CD4-positive, alpha-beta T cell (primary cell): ENCODE measurements around the gene ZFP92. TPM values are rescaled to one million over a fixed set of nuclear protein-coding genes. Genes with fewer than 3 reads are reported as not detected.
"Not testable (repeated sequence)": the region's sequence is repeated elsewhere in the genome, so short reads cannot be mapped to it uniquely, and the experiment has no call there.

Source experiments
- ATAC-seq: fragments of 200-7000 bp; cut with Tn5 transposase; one replicate; pipeline ENCODE4 v1.10.0; 2022; ENCODE audit warnings: mild to moderate bottlenecking; ENCODE audit not compliant: poor library complexity
- CTCF ChIA-PET: fragments of 350-600 bp; sonication (Branson Sonifier 250); formaldehyde crosslinking; loops from one replicate; lab custom pipeline; 2021; ENCODE audit warnings: antibody characterized with exemption, inconsistent platforms; lab: Charles Lee
- POLR2A ChIA-PET: fragments of 350-600 bp; sonication (Branson Sonifier 250); formaldehyde crosslinking; loops from one replicate; lab custom pipeline; 2021; ENCODE audit warnings: antibody characterized with exemption, inconsistent platforms; lab: Charles Lee
- DNase-seq, 14 experiments: peaks; one replicate each; pipeline ENCODE4 v3.0.0-alpha.2; 2013 to 2020; ENCODE audit warnings: mixed read lengths in 2 of 14
- H3K27ac ChIP-seq, 2 donors: one replicate each; pipeline versions ENCODE4 v1.5.1 to v1.7.0; 2013; ENCODE audit warnings: low read length in 2 of 2, low read depth in 1 of 2, mild to moderate bottlenecking in 1 of 2
- H3K27me3 ChIP-seq, 2 experiments: 1 replicate in 1 of 2; 2 replicates in 1 of 2; pipeline versions ENCODE4 v1.6.1 to v1.7.0; 2013; ENCODE audit warnings: low read length in 2 of 2, control low read depth in 1 of 2, mild to moderate bottlenecking in 1 of 2, moderate library complexity in 1 of 2; ENCODE audit not compliant: insufficient read depth in 2 of 2, control insufficient read depth in 1 of 2
- H3K36me3 ChIP-seq: one replicate; pipeline ENCODE4 v1.6.1; 2013; ENCODE audit warnings: low read length, control low read depth; ENCODE audit not compliant: insufficient read depth
- H3K4me1 ChIP-seq: one replicate; pipeline ENCODE4 v1.6.1; 2013; ENCODE audit warnings: low read length, control low read depth; ENCODE audit not compliant: insufficient read depth
- H3K4me3 ChIP-seq: one replicate; pipeline ENCODE4 v1.5.1; 2013; ENCODE audit warnings: mild to moderate bottlenecking, low read length, moderate library complexity
- H3K9me3 ChIP-seq, 2 experiments: 1 replicate in 1 of 2; 2 replicates in 1 of 2; pipeline versions ENCODE4 v1.6.1 to v1.7.0; 2013; ENCODE audit warnings: low read length in 2 of 2, mild to moderate bottlenecking in 2 of 2, control low read depth in 1 of 2, moderate library complexity in 1 of 2; ENCODE audit not compliant: control insufficient read depth in 1 of 2, insufficient read depth in 1 of 2
- H3K27ac Mint-ChIP-seq: one replicate; pipeline ENCODE4 v1.8.0; 2020; ENCODE audit warnings: mixed read lengths
- H3K27me3 Mint-ChIP-seq: one replicate; pipeline ENCODE4 v1.8.0; 2021; ENCODE audit warnings: mixed read lengths
- H3K36me3 Mint-ChIP-seq: one replicate; pipeline ENCODE4 v1.8.0; 2021; ENCODE audit warnings: low read depth, mixed read lengths
- H3K4me1 Mint-ChIP-seq: one replicate; pipeline ENCODE4 v1.8.0; 2021; ENCODE audit warnings: low read depth, mixed read lengths
- H3K4me3 Mint-ChIP-seq: one replicate; pipeline ENCODE4 v1.8.0; 2020; ENCODE audit warnings: mild to moderate bottlenecking, mixed read lengths
- H3K9me3 Mint-ChIP-seq: one replicate; pipeline ENCODE4 v1.8.0; 2020; ENCODE audit warnings: mixed read lengths
- intact Hi-C, 2 experiments: fragments of 100-400 bp; cut with DNase I in 1 of 2; cut with micrococcal nuclease in 1 of 2; formaldehyde crosslinking; loops; one replicate each; pipeline versions ENCODE4 v1.15.1 to v1.9.0; 2023 to 2025; cut with DNase I, micrococcal nuclease
- total RNA-seq, 174 experiments: library from RNA in 2 of 174; stranded (reverse) in 2 of 174; gene quantifications; one replicate each; pipeline ENCODE4 v1.2.3 and lab custom pipeline; 2021 to 2026
- TF ChIP-seq, protein P1 (sequence below): fragments of 200-600 bp; IDR thresholded peaks from one replicate; pipeline ENCODE4 v1.8.0; 2022; ENCODE audit warnings: antibody characterized with exemption, mild to moderate bottlenecking

Gene ZFP92
- total RNA-seq, 2 experiments from 2014 or later: 0.08 to 0.11 TPM

DNA sequence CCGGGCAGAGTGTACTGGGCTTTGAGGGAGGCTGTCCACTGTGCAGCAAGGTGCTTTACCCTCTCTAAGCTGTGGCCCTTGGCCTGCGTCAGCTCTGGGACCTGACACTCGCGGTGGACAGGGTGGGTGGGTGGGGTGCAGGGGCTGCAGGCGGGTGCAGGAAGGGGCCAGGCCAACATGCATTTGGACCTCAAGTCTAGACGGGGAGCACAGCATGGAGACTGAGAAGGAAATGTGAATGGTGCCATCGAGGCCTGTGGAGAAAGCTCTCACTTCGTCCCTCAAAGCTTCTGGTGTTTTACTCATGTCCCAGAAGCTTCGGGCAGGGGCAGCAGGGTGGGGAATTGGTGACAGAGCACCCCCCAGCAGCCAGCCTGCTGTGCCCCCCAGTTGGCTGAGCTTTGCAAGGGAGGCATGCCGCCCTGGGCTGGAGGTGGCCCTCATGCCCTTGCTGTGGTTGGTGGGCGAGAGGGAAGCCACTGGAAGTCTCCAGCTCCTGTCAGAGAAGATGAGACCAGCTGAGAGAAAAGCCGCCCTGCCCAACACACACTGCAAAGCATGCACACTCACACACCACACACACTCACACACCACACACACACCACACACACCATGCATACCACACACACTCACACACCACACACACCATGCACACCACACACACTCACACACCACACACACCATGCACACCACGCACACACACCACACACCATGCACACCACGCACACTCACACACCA lies 22.4 kb upstream of the ZFP92 start:
- no peak for DNase-seq

DNA sequence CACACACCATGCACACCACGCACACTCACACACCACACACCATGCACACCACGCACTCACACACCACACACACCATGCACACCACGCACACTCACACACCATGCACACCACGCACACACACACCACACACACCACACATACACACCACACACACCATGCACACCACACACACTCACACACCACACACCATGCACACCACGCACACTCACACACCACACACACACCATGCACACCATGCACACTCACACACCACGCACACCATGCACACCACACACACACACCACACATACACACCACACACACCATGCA lies 21.9 kb upstream of the ZFP92 start:
- H3K4me1 Mint-ChIP-seq, DNase-seq, CTCF ChIA-PET, H3K27ac Mint-ChIP-seq, intact Hi-C loops, H3K4me1 ChIP-seq, ATAC-seq, H3K27me3 Mint-ChIP-seq, H3K9me3 ChIP-seq, H3K4me3 ChIP-seq, H3K27me3 ChIP-seq, H3K9me3 Mint-ChIP-seq, H3K27ac ChIP-seq, H3K36me3 ChIP-seq, POLR2A ChIA-PET, H3K4me3 Mint-ChIP-seq, H3K36me3 Mint-ChIP-seq: not testable (repeated sequence)

More for the DNA sequence above, 22.4 kb upstream of the ZFP92 start:
- Histone ChIP-seq H3K4me1 (no peaks in the 10 kb centered on the region), H3K9me3 (no peaks in the 10 kb centered on the region), H3K36me3 (no peaks in the 10 kb centered on the region), H3K27me3 (no peaks in the 10 kb centered on the region), H3K27ac (no peak overlapping the region), H3K4me3 (no peak overlapping the region)
- H3K27ac Mint-ChIP-seq: no peak overlapping the region
- no peaks in the 10 kb centered on the region for H3K36me3 Mint-ChIP-seq
- TF ChIP-seq, protein P1, sequence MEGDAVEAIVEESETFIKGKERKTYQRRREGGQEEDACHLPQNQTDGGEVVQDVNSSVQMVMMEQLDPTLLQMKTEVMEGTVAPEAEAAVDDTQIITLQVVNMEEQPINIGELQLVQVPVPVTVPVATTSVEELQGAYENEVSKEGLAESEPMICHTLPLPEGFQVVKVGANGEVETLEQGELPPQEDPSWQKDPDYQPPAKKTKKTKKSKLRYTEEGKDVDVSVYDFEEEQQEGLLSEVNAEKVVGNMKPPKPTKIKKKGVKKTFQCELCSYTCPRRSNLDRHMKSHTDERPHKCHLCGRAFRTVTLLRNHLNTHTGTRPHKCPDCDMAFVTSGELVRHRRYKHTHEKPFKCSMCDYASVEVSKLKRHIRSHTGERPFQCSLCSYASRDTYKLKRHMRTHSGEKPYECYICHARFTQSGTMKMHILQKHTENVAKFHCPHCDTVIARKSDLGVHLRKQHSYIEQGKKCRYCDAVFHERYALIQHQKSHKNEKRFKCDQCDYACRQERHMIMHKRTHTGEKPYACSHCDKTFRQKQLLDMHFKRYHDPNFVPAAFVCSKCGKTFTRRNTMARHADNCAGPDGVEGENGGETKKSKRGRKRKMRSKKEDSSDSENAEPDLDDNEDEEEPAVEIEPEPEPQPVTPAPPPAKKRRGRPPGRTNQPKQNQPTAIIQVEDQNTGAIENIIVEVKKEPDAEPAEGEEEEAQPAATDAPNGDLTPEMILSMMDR: no peak
- no peaks in the 10 kb centered on the region for H3K4me1 Mint-ChIP-seq
- no peak overlapping the region for H3K4me3 Mint-ChIP-seq
- no peak for ATAC-seq
- POLR2A ChIA-PET: no interaction called here
- CTCF ChIA-PET: no interaction called here
- no peaks in the 10 kb centered on the region for H3K27me3 Mint-ChIP-seq
- H3K9me3 Mint-ChIP-seq: no peaks in the 10 kb centered on the region
- intact Hi-C loops: no loop called here

DNA sequence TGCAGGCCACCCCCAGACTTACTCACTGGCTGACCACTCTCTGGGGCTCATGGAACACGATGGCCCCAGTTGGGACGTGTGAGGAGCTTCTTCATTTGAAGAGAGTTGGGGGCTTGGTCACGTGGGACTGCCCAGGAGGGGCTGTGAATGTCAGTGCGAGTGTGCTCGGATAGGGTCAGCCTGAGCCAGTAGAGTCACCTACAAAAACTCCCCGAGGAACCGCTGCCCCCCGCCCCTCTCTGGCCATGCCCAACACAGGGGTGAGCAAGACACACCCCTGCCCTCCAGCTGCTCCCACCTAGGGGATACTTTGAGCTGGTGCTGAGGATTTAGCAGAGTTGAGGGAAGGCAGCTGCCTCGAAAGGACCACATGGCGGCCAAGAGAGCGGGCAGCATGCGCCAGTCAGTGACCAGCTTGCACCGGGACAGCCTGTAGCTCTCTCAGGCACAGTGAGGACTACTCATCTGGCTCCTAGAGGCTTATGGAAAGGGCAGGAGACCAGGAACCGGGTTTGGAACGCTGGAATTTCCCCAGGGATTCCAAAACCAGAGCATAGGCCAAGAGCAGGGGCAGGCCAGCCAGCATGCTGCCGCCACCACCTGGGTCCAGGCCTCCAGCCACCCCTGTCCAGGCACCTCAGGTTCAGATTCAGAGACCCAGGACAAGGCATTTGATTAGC lies 18.5 kb upstream of the ZFP92 start:
- no peaks in the 10 kb centered on the region for H3K9me3 Mint-ChIP-seq
- no peak overlapping the region for H3K4me3 Mint-ChIP-seq
- Histone ChIP-seq H3K27ac (no peak overlapping the region), H3K9me3 (no peaks in the 10 kb centered on the region), H3K36me3 (no peaks in the 10 kb centered on the region), H3K27me3 (no peaks in the 10 kb centered on the region), H3K4me1 (peaks cover 7% of the 10 kb centered on the region), H3K4me3 (no peak overlapping the region)
- H3K36me3 Mint-ChIP-seq: no peaks in the 10 kb centered on the region
- ChIA-PET CTCF (no interaction called here), POLR2A (no interaction called here)
- no peak for ATAC-seq
- H3K27ac Mint-ChIP-seq: no peak overlapping the region
- DNase-seq: no peak
- no peaks in the 10 kb centered on the region for H3K27me3 Mint-ChIP-seq
- H3K4me1 Mint-ChIP-seq: no peaks in the 10 kb centered on the region
- TF ChIP-seq, protein P1: no peak
- intact Hi-C loops: no loop called here
